Fibroblast of upper back skin (primary cell): Measurements from ENCODE around the gene ZDHHC11B.
"Not testable (repeated sequence)": the region's sequence is repeated elsewhere in the genome, so short reads cannot be mapped to it uniquely, and the experiment has no call there.

ENCODE experiments used
- DNase-seq: peaks from one replicate; pipeline ENCODE4 v3.0.0-alpha.2; 2013

The ZDHHC11B gene

GRCh38 chr5:714215-715118 is 70.1 kb downstream of the ZDHHC11B start:
- DNase-seq = not testable (repeated sequence)

DNA sequence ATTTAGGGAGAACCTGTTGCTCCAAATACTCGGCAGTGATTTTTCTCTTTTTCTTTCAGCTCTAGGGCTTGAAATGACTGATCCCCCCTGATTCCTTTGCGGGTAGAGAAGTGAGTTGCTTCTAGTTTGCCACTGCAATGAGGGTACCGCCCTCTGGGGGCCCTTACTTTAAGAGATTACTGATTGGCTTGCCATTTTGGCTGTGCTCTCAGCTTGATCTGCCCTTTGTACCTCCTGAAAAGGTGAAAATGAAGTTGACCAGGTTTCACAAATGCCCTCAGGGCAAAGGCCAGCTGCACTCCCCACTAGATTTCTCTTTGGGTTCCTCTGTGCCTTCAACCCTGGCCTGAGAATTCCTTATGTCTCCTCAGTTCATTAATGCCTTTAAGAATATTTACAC is 70.8 kb downstream of the ZDHHC11B start:
- not testable (repeated sequence) for DNase-seq

GRCh38 chr5:708848-709517 is 75.5 kb downstream of the ZDHHC11B start:
- DNase-seq = not testable (repeated sequence)

GRCh38 chr5:708374-708773 is 76.2 kb downstream of the ZDHHC11B start:
- not testable (repeated sequence) for DNase-seq

GRCh38 chr5:706127-706526 is 78.4 kb downstream of the ZDHHC11B start:
- DNase-seq = not testable (repeated sequence)

- DNase-seq = not testable (repeated sequence)
Measured at GRCh38 chr5:696753-697702, 87.5 kb downstream of the ZDHHC11B start.

DNA sequence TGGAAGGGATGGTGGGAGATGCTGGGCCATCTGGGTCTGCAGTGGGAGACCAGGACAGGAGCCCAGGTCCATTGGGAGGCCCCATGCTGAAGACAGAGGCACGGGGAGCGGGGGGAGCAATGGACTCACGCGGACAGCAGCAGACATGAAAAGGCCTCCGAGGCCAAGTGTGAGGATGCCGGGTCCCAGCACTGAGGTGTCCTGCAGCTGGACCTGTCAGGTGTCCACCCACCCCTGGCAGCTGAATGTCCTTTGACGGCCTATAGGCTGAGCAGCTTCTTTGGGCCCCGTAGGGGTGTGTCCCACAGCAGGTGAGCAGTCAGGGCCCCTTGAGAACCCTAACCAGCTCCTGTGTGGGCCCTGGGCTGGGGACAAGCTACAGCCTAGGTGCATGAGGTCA is 88.3 kb downstream of the ZDHHC11B start:
- not testable (repeated sequence) for DNase-seq

DNA sequence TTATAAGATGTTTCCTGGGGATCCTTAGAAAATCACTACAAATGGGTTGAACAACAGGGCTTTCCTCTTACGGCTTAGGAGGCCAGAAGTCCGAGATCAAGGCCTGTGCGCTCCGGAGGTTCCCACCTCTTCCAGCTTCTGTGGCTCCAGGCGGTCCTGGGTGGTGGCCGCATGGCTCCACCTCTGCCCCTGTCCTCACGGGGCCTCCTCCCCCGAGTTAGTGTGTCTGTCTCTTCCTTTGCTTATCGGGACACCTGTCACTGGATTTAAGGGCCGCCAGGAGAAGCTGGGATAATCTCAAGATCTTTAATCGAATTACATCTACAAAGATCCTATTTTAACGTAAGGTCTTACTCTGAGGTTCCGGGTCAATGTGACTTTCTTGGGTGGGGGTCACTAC is 89.1 kb downstream of the ZDHHC11B start:
- not testable (repeated sequence) for DNase-seq

DNA sequence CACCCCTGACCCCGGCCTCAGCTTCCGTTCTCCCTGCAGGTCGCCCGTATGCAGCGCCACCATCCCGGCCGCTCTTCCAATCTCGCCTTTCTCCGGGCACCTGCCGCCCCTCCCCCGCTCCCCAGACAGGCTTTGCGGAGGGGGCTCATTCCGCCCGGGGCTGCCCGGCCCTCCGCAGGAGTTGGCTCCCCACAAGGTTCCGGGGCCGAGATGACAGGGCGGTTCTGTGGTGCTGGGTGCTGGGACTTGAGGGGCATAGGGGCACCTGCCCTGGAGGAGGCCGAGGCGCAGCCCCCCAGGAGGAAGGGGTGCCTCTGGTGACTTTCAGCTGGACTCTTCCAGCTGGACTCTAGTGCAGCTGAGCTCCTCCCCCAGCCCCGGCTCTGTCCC is 90.5 kb downstream of the ZDHHC11B start:
- not testable (repeated sequence) for DNase-seq

DNA sequence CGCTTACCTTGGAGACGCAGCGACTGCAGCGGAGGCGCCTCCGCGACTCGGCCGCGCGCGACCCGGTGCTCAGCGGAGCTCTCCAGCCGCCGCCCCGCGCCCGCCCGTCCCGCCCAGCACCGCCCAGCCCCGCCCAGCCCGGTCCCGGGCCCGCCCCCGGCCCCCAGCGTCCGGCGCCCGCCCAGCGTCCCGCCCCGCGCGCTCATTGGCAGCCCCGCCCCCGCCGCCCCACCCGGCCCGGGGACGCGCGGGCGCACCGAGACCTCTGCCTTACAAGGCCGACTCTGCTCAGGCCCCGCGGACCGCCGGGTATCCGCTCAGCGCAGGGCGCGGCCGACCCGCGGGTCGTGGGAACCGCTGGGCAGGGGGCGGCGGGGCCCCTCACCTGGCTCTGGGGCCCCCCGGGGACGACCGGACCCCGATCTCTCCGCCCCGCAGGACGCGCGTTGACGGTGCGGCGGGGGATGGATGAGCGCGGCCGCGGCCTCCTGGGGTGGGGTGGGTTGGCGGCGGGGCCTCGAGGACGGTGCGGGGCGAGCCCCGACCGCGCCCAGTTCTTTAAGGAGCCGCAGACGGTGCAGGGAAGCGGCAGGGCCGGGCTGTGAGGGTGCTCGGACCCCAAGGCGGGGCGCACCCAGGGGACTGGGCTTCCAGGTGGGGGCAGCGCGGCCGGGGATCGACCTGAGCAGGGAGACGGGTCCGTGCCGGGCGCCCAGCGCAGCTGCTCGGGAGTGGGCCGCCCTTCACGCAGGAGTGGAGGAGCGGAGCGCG is 91.1 kb downstream of the ZDHHC11B start, which contains the start of gene TPPP:
Gene TPPP, minus strand, starts transcription at position 82 of the 771 bp plus-strand sequence. CDS start 15,292 bp downstream, outside the sequence.
- DNase-seq = peak; percentile 21

GRCh38 chr5:692529-693041 is 91.9 kb downstream of the ZDHHC11B start:
- DNase-seq = not testable (repeated sequence)

DNA sequence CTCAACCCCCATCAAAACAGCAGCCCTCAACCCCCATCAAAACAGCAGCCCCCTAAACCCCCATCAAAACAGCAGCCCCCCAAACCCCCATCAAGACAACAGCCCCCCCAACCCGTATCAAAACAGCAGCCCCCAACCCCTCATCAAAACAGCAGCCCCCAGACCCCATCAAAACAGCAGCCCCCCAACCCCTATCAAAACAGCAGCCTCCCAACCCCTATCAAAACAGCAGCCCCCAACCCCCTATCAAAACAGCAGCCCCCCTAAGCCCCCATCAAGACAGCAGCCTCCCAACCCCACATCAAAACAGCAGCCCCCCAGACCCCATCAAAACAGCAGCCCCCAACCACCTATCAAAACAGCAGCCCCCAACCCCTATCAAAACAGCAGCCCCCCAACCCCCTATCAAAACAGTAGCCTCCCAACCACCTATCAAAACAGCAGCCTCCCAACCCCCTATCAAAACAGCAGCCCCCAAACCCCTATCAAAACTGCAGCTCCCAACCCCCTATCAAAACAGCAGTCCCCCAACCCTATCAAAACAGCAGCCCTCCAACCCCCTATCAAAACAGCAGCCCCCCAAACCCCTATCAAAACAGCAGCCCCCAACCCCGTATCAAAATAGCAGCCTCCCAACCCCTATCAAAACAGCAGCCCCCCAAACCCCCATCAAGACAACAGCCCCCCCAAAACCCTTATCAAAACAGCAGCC is 92.6 kb downstream of the ZDHHC11B start:
- DNase-seq = no peak

DNA sequence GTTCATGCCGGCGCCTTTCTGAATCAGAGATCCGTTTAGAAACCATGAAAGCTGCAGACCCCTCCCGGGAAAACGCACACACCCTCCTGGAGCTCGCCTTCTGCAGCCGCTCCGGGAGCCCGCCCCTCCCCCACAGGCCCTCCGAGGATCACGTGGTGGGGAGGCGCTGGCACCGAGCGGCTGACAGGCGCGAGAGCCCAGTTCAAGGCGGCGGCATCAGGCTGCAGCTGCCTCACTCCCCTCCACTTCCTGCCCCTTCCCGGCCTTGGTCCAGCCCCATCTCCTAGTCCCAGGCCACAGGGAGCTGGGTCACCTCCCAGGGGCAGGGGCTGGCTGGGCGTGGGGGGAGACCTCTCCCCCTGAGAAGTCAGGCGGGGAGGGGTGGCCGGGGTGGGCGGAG is 93.5 kb downstream of the ZDHHC11B start:
- not testable (repeated sequence) for DNase-seq

DNA sequence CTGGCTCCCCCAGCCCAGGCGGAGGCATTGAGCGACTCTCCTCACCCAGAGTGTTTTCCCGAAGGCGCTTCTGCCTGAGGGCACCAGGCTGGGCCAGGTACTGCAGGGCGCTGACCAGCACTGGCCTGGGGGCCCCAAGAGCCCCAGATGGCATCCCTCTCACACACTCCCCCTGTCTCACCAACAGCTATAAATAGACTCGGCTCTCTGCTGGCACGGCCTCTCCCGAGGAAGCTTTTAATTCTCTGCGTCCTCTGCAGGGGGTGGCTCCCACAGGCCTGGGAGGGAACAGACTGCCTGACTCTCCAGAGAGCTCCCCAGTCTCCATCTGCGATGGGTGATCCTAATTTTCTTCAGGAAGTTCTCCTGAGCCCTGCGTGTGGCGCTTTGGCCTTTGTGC is 94.2 kb downstream of the ZDHHC11B start:
- DNase-seq = not testable (repeated sequence)

DNA sequence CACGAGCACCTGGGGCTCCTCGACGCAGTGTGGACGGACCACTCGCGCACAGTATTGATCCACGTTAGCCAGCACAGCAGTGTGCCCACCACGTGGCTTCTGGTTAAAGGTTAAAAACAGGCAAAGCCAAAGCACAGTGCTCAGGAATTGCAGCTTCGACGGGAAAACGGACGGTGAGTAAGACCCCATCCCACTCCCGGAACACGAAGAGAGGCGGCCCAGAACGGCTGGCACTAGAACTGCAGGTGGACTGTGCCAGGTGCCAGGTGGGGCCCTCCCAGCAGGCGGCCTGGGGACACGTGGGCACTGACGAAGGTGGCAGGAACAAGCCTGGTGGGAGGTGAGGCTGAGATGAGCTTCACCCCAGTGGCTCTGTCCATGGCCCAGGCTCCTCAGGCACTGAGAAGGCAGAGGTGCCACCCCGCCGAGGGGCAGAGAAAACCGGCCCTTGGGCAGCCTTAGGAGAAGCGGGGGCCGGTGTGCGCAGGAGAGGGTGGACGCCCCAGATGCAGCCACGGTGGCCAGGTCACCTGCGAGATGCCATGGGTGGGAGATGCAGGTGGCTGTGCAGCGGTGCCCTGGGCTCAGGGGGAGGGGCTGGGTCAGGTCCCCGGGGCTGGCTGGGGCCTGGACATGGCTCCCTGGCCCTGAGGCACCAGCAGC is 96.0 kb downstream of the ZDHHC11B start:
- DNase-seq = not testable (repeated sequence)

- DNase-seq = not testable (repeated sequence)
Measured at GRCh38 chr5:686936-687335, 97.6 kb downstream of the ZDHHC11B start.

DNA sequence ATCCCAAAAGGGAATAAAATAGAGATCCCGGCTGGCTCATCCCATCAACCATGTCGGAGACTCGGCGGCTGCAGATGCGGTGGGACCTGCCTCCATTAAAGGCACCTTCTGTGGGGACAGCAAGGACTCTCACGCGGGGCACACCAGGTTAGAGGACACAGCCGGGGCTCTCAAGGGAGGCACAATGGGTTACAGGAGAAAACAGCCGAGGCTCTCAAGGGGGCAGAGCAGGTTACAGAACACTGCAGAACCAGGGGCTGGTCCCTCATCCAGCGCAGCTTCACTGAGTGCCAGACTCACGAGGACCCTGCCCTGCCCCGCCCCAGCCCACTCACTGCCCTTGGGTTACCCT is 98.4 kb downstream of the ZDHHC11B start:
- DNase-seq = not testable (repeated sequence)

GRCh38 chr5:685262-686171 is 99.0 kb downstream of the ZDHHC11B start:
- no peak for DNase-seq

DNA sequence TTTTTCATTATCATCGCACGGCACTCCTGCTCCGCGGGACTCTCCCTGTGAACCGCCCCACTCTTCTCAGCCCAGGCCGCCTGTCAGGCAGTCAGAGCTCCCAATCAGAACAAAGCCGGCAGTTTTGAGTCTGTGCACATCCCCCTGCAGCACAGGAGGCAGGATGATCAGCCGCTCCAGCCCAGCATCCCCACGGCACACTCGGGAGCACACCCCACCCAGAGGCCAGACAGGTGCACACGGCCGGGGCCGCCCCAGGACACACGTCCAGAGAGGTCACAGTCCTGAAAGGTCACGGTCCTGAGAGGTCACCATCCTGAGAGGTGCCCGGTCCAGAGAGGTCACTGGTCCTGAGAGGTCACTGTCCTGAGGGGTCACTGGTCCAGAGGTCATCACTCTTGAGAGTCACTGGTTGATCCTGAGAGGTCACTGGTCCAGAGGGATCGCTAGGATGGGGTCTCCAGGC is 99.7 kb downstream of the ZDHHC11B start:
- DNase-seq = no peak
